Gastrocnemius medialis (tissue), 4 donors: ENCODE measurements around the gene IQCM. TPM values are rescaled to one million over a fixed set of nuclear protein-coding genes. Genes with fewer than 3 reads are reported as not detected.
"Not testable (repeated sequence)": the region's sequence is repeated elsewhere in the genome, so short reads cannot be mapped to it uniquely, and the experiment has no call there.

ENCODE experiments used
- ATAC-seq, 2 donors: fragments of 150-250 bp; one replicate each; pipeline ENCODE4 v1.9.1; 2016
- DNase-seq, 2 donors: peaks; one replicate each; pipeline ENCODE4 v3.0.0-alpha.2; 2019
- H3K27ac ChIP-seq, 4 donors: fragments of 200-600 bp; sonication (generic); 1 replicate in 1 of 4; 2 replicates in 3 of 4; pipeline ENCODE4 v1.5.1; 2016 to 2018; ENCODE audit warnings: mild to moderate bottlenecking in 2 of 4, moderate library complexity in 1 of 4
- H3K27me3 ChIP-seq, 3 donors: fragments of 200-600 bp; sonication (generic) in 2 of 3; 1 replicate in 1 of 3; 2 replicates in 2 of 3; pipeline versions ENCODE4 v1.5.1 to v1.6.0; 2016 to 2019; ENCODE audit warnings: mild to moderate bottlenecking in 1 of 3, moderate library complexity in 1 of 3
- H3K36me3 ChIP-seq, 2 donors: fragments of 200-600 bp; sonication (generic) in 1 of 2; one replicate each; pipeline ENCODE4 v1.5.1; 2017 to 2018
- H3K4me1 ChIP-seq, 2 donors: fragments of 200-600 bp; sonication (generic) in 1 of 2; one replicate each; pipeline ENCODE4 v1.5.1; 2016 to 2017; ENCODE audit warnings: mild to moderate bottlenecking in 2 of 2
- H3K4me3 ChIP-seq, 4 donors: fragments of 200-600 bp; sonication (generic) in 3 of 4; 1 replicate in 1 of 4; 2 replicates in 3 of 4; pipeline ENCODE4 v1.5.1; 2016 to 2019; ENCODE audit warnings: mild to moderate bottlenecking in 2 of 4
- H3K9me3 ChIP-seq, 3 donors: fragments of 200-600 bp; sonication (generic) in 2 of 3; 1 replicate in 1 of 3; 2 replicates in 2 of 3; pipeline ENCODE4 v1.5.1; 2016 to 2019
- POLR2A ChIP-seq, 2 donors: fragments of 450-650 bp; IDR thresholded peaks; one replicate each; pipeline ENCODE4 v1.6.1; 2017; ENCODE audit warnings: antibody characterized with exemption in 2 of 2, mild to moderate bottlenecking in 2 of 2, moderate library complexity in 2 of 2
- in situ Hi-C, 4 donors: fragments of 200-750 bp; cut with MboI; loops; one replicate each; pipeline versions ENCODE4 v1.15.0 to v1.8.0; 2017; ENCODE audit warnings: low sequenced_read_pairs in 4 of 4
- intact Hi-C: fragments of 100-400 bp; cut with DNase I; formaldehyde crosslinking; loops from one replicate; pipeline ENCODE4 v1.15.1; 2023; ENCODE audit warnings: low total_unique reads
- total RNA-seq, 4 donors: library from RNA; depleted of rRNA; stranded (reverse); fragments of >200 nt; gene quantifications; one replicate each; pipeline versions ENCODE4 v1.1.0 to v1.2.3, GENCODE V29; 2016
- TF ChIP-seq, protein P1 (sequence below), 5 experiments: fragments of 450-650 bp in 3 of 5; fragments of 200-600 bp in 2 of 5; sonication (generic) in 2 of 5; IDR thresholded peaks in 4 of 5; conservative IDR thresholded peaks in 1 of 5; 1 replicate in 4 of 5; 2 replicates in 1 of 5; pipeline ENCODE4 v1.5.1; 2016 to 2019; ENCODE audit warnings: antibody characterized with exemption in 5 of 5, mild to moderate bottlenecking in 3 of 5, moderate library complexity in 3 of 5

IQCM gene
- total RNA-seq, 4 donors from 2014 or later, result 0.25 TPM; not detected in 3

DNA sequence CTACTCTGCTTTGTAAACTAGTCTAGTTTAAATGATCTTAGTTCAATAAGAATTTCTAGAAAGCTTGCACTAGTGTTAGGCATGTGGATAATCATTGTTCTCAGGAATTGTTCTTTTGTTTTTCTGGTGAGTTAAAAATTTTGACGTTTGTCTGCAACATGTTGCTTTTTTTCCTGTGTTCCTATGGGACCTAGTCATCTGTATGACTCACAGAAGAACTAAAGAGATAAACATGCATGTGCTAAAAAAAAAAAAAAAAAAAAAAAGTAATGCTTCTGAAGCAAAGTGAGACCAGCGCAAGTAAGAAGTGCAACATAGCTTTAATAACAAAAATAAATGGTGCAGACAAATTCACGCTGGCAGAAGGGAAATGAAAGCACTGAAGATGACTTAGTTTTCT lies 471.2 kb downstream of the IQCM start:
- no peak for ATAC-seq
- TF ChIP-seq, protein P1, sequence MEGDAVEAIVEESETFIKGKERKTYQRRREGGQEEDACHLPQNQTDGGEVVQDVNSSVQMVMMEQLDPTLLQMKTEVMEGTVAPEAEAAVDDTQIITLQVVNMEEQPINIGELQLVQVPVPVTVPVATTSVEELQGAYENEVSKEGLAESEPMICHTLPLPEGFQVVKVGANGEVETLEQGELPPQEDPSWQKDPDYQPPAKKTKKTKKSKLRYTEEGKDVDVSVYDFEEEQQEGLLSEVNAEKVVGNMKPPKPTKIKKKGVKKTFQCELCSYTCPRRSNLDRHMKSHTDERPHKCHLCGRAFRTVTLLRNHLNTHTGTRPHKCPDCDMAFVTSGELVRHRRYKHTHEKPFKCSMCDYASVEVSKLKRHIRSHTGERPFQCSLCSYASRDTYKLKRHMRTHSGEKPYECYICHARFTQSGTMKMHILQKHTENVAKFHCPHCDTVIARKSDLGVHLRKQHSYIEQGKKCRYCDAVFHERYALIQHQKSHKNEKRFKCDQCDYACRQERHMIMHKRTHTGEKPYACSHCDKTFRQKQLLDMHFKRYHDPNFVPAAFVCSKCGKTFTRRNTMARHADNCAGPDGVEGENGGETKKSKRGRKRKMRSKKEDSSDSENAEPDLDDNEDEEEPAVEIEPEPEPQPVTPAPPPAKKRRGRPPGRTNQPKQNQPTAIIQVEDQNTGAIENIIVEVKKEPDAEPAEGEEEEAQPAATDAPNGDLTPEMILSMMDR (IDR thresholded peaks at IDR 0.05 in 4 of 5, conservative IDR thresholded peaks at IDR 0.05 in 1 of 5), result no peak
- TF ChIP-seq POLR2A (IDR thresholded peaks at IDR 0.05), result no peak
- no peaks in the 10 kb centered on the region for H3K36me3 ChIP-seq
- no peaks in the 10 kb centered on the region for H3K27me3 ChIP-seq
- no peaks in the 10 kb centered on the region for H3K9me3 ChIP-seq
- H3K27ac ChIP-seq, result no peak overlapping the region
- H3K4me1 ChIP-seq, result no peaks in the 10 kb centered on the region
- intact Hi-C loops, result no loop called here
- in situ Hi-C loops, result no loop called here
- DNase-seq, result no peak
- H3K4me3 ChIP-seq, result no peak overlapping the region

DNA sequence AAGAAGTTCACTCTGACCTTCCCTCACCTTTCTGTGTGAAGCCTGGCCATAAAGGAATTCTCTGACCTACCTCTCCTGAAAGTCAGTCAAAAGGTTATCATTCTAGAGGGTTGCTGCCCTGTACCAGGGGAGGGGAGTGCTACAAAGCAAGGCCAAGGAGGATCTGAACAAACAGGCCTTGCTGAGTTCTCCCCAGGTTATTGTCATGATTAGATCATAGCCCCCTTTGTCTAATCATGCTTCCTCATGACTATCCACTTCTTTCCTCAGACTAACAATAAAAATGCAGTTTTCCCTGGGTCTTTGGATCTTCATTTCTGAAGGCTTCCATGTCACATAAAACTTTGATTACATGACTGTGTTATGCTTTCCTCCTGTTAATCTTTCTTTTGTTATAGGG lies 472.0 kb downstream of the IQCM start:
- no peak overlapping the region for H3K4me3 ChIP-seq
- no peaks in the 10 kb centered on the region for H3K9me3 ChIP-seq
- intact Hi-C loops, result no loop called here
- DNase-seq (no peak), ATAC-seq (no peak)
- H3K27ac ChIP-seq, result no peak overlapping the region
- H3K4me1 ChIP-seq, result no peaks in the 10 kb centered on the region
- no peaks in the 10 kb centered on the region for H3K27me3 ChIP-seq
- no peaks in the 10 kb centered on the region for H3K36me3 ChIP-seq
- in situ Hi-C loops, result no loop called here
- TF ChIP-seq POLR2A (IDR thresholded peaks at IDR 0.05), result no peak

DNA sequence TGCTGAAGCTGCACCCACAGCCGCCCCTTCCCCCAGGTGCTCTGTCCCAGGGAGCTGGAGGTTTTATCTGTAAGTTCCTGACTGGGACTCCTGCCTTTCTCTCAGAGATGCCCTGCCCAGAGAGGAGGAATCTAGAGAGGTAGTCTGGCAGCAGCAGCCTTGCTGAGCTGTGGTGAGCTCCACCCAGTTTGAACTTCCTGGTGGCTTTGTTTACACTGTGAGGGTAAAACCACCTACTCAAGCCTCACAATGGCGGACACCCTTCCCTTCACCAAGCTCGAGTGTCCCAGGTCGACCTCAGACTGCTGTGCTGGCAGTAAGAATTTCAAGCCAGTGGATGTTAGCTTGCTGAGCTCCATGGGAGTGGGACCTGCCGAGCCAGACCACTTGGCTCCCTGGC lies 474.5 kb downstream of the IQCM start:
- H3K4me3 ChIP-seq, in situ Hi-C loops, H3K27me3 ChIP-seq, H3K4me1 ChIP-seq, H3K9me3 ChIP-seq, intact Hi-C loops, ATAC-seq, H3K27ac ChIP-seq, DNase-seq, H3K36me3 ChIP-seq: not testable (repeated sequence)

DNA sequence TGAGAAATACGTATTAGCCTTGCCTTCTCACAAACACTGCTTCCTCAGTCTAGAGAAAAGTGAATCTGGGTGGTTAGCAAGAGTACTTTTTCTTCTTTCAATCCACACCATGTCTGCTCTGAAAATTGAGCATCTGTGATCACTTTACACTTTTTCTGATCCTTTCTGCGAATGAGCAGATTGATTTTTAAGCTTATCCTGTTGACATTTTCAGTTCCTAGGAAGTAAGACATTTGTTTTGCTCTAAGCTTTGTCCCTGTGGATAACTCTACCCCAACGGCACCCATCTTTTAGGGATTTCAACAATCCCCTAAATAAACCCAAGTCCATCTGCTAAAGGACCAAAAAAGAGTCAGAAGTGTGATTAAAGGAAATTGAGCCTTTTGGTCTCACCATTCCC lies 487.5 kb downstream of the IQCM start:
- TF ChIP-seq POLR2A (IDR thresholded peaks at IDR 0.05), result no peak
- TF ChIP-seq, protein P1 (IDR thresholded peaks at IDR 0.05 in 4 of 5, conservative IDR thresholded peaks at IDR 0.05 in 1 of 5), result no peak
- ATAC-seq, result no peak

DNA sequence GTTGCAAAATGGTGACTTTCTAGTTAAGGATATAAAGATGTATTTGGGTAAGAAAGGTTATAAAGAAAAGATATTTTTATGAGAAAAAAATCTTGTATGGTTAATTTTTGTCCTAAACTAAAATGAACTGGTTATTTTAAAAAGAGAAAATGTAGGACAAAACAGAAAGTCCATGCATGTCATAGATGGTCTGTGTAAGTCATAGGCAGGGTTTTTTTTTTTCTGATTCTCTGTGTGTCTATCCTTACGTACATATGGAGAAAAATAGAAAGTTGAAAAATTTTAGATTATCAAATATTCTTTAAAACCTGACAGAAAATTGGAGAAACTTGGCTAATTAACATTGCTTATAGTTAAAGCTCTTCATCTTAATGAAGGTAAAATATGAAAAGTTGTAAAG lies 493.4 kb downstream of the IQCM start:
- Histone ChIP-seq H3K4me1 (no peaks in the 10 kb centered on the region), H3K36me3 (no peaks in the 10 kb centered on the region), H3K9me3 (no peaks in the 10 kb centered on the region), H3K4me3 (no peak overlapping the region), H3K27me3 (no peaks in the 10 kb centered on the region), H3K27ac (no peak overlapping the region)
- no peak for TF ChIP-seq POLR2A (IDR thresholded peaks at IDR 0.05)
- TF ChIP-seq, protein P1 (IDR thresholded peaks at IDR 0.05 in 4 of 5, conservative IDR thresholded peaks at IDR 0.05 in 1 of 5), result no peak
- no peak for ATAC-seq
- intact Hi-C loops, result no loop called here
- no peak for DNase-seq
- in situ Hi-C loops, result no loop called here

More for the DNA sequence above, 487.5 kb downstream of the IQCM start:
- no peak for DNase-seq
- no peaks in the 10 kb centered on the region for H3K4me1 ChIP-seq
- H3K27me3 ChIP-seq, result no peaks in the 10 kb centered on the region
- H3K27ac ChIP-seq, result no peak overlapping the region
- no peak overlapping the region for H3K4me3 ChIP-seq
- H3K9me3 ChIP-seq, result no peaks in the 10 kb centered on the region
- no peaks in the 10 kb centered on the region for H3K36me3 ChIP-seq
- intact Hi-C loops (no loop called here), in situ Hi-C loops (no loop called here)

DNA sequence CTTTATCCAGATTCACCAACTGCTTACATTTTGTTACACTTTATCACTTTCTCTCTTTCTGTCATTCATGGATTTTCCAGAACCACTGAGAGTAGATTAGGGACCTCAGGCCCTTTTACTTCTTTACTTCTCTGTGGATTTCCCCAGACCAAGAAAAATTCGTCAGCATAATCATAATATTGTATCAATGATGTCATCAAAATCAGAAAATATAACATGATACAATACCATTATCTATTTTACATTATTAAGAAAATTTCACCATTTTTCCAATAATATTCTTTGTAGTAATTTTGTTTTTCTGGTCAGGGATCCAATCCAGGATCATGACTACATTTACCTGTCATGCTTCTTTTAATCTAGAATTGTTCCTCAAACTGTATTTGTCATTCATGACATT lies 494.2 kb downstream of the IQCM start:
- Histone ChIP-seq H3K4me1 (no peaks in the 10 kb centered on the region), H3K27ac (no peak overlapping the region), H3K4me3 (no peak overlapping the region), H3K27me3 (no peaks in the 10 kb centered on the region), H3K36me3 (no peaks in the 10 kb centered on the region), H3K9me3 (no peaks in the 10 kb centered on the region)
- in situ Hi-C loops (no loop called here), intact Hi-C loops (no loop called here)
- TF ChIP-seq POLR2A (IDR thresholded peaks at IDR 0.05), result no peak
- TF ChIP-seq, protein P1 (IDR thresholded peaks at IDR 0.05 in 4 of 5, conservative IDR thresholded peaks at IDR 0.05 in 1 of 5), result no peak
- DNase-seq (no peak), ATAC-seq (no peak)
